AG08396 (cell line): Measurements from ENCODE around the gene GSTP1.
A peak's percentile ranks its signal among the peaks of the same experiment; 100 is the strongest.
"Not testable (repeated sequence)": the region's sequence is repeated elsewhere in the genome, so short reads cannot be mapped to it uniquely, and the experiment has no call there.

Source experiments
- DNase-seq: peaks from one replicate; pipeline ENCODE4 v3.0.0; 2012; ENCODE audit warnings: low spot score, mixed read lengths

Gene GSTP1

GRCh38 chr11:67597458-67597857 lies 13.8 kb downstream of the GSTP1 start:
- not testable (repeated sequence) for DNase-seq

DNA sequence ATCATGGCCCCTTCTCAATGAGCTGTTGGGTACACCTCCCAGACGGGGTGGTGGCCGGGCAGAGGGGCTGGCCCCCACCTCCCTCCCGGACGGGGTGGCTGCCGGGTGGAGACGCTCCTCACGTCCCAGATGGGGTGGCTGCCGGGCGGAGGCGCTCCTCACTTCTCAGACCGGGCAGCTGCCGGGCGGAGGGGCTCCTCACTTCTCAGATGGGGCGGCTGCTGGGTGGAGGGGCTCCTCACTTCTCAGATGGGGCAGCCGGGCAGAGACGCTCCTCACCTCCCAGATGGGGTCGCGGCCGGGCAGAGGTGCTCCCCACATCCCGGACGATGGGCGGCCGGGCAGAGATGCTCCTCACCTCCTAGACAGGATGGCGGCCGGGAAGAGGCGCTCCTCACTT lies 14.4 kb downstream of the GSTP1 start:
- not testable (repeated sequence) for DNase-seq

GRCh38 chr11:67599149-67599548 lies 15.5 kb downstream of the GSTP1 start:
- no peak for DNase-seq

GRCh38 chr11:67600324-67601029 lies 16.9 kb downstream of the GSTP1 start:
- DNase-seq = no peak

GRCh38 chr11:67601098-67601497 lies 17.5 kb downstream of the GSTP1 start:
- no peak for DNase-seq

GRCh38 chr11:67604119-67604518 lies 20.5 kb downstream of the GSTP1 start:
- not testable (repeated sequence) for DNase-seq

- no peak for DNase-seq
These were observed 21.2 kb downstream of the GSTP1 start for GRCh38 chr11:67604815-67605214.

- DNase-seq = no peak
These were observed 21.8 kb downstream of the GSTP1 start for GRCh38 chr11:67605231-67606011.

- peak; percentile 46 for DNase-seq
These were observed 22.5 kb downstream of the GSTP1 start for GRCh38 chr11:67606093-67606491.

DNA sequence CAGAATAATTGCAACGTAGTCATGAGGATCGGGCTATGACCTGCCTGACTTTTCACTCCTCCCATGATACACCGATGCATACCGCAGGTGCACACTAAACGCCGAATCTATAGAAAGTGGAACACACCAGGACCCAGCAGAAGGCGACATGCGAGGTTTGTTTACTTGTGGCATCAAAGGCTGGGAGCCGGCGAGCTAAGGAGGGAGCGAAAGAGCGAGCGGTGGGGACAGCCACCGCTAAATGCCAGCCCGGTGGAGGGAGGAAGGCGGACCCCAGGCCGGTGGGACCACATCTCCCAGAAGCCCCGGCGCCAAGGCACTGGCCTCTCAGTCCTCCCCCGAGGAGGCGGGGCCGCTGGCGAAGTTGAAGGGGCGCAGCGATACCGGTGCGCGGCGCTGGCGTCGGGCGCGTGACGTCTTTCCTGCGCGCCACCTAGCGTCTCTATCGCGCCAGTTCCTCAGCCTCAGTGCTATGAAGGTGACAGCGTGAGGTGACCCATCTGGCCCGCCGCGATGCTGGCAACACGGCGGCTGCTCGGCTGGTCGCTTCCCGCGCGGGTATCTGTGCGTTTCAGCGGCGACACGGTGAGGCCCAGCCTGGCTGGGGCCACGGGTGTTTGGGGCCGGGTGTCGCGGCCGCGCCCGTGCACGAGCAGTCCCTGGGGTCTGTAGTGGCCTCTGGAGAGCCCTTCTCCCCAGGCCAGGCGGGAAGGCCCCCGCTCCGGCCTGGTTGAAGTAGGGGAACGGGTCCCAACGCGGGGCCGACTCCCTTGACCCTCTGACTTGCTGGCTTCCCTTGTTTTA lies 23.1 kb downstream of the GSTP1 start, which contains the start of gene NDUFV1:
Gene NDUFV1, plus strand, starts transcription at position 445 of the 804 bp plus-strand sequence. Its CDS starts 69 bp downstream, at position 514.
- DNase-seq = peak; percentile 94

GRCh38 chr11:67607507-67607906 lies 23.9 kb downstream of the GSTP1 start:
- no peak for DNase-seq

DNA sequence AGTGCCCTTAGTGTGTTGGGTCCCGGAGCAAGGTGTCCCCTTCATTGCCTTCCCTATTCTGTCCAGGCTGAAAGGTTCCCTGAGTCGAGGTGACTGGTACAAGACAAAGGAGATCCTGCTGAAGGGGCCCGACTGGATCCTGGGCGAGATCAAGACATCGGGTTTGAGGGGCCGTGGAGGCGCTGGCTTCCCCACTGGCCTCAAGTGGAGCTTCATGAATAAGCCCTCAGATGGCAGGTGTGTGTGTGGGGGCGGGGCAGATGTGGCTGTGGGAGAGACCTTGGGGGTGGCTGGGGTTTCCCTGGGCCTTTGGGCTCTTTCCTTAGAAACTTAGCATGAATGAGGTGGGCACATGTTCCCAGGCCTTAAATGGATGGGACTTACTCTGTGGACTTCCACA lies 24.9 kb downstream of the GSTP1 start:
- DNase-seq = no peak

DNA sequence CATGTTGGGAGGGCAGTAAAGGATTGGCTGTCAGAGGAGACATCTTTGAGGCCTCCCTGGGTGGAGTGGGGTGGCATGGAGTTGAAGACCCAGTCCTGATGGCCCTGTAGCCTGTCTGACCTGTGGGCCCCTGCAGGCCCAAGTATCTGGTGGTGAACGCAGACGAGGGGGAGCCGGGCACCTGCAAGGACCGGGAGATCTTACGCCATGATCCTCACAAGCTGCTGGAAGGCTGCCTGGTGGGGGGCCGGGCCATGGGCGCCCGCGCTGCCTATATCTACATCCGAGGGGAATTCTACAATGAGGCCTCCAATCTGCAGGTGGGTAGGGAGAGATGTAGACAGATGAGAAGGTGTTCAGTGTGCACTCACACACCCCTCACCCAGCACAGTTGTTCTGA lies 25.7 kb downstream of the GSTP1 start:
- DNase-seq = no peak

- no peak for DNase-seq
These were observed 26.8 kb downstream of the GSTP1 start for GRCh38 chr11:67610302-67610868.

DNA sequence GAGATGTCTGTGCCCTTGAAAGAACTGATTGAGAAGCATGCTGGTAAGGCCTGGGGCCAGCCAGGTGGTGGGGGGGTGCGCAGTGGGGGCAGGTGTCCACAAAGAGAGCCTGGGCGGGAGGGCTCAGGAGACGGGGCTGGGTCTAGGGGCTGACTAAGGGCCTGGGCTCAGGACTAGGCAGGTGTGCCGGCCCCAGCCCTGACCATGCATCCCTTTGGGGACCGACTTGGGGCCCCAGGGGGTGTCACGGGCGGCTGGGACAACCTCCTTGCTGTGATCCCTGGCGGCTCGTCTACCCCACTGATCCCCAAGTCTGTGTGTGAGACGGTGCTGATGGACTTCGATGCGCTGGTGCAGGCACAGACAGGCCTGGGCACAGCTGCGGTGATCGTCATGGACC lies 27.6 kb downstream of the GSTP1 start:
- no peak for DNase-seq

DNA sequence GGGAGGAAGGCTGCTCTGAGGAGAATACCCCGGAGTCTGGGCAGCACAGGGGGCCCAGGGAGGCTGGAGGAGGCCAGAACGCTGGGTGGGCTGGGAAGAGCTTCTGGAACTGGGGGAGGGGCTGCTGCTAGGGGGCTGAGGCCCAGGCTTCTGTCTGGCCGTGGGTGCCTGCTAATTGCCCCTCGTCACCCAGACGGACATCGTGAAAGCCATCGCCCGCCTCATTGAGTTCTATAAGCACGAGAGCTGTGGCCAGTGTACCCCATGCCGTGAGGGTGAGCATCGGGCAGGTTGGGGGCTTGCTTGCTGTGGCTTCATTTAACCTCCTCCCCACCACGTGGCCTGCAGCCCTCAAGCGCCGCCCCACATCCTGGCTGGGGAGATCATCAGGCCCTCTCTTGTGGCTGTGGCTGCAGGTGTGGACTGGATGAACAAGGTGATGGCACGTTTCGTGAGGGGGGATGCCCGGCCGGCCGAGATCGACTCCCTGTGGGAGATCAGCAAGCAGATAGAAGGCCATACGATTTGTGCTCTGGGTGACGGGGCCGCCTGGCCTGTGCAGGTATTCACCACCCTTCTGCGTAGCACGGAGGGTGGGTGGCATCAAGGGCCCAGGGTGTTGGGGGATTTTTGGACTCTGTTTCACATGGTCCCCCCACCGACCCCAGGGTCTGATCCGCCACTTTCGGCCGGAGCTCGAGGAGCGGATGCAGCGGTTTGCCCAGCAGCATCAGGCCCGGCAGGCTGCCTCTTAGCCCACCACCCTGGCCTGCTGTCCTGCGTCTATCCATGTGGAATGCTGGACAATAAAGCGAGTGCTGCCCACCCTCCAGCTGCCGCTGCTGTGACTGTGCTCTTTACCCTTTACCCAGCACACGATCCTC lies 28.3 kb downstream of the GSTP1 start:
- DNase-seq = no peak

GRCh38 chr11:67612751-67613150 lies 29.1 kb downstream of the GSTP1 start:
- DNase-seq = no peak

- peak; percentile 10 for DNase-seq
These were observed 29.8 kb downstream of the GSTP1 start for GRCh38 chr11:67613313-67613959.

DNA sequence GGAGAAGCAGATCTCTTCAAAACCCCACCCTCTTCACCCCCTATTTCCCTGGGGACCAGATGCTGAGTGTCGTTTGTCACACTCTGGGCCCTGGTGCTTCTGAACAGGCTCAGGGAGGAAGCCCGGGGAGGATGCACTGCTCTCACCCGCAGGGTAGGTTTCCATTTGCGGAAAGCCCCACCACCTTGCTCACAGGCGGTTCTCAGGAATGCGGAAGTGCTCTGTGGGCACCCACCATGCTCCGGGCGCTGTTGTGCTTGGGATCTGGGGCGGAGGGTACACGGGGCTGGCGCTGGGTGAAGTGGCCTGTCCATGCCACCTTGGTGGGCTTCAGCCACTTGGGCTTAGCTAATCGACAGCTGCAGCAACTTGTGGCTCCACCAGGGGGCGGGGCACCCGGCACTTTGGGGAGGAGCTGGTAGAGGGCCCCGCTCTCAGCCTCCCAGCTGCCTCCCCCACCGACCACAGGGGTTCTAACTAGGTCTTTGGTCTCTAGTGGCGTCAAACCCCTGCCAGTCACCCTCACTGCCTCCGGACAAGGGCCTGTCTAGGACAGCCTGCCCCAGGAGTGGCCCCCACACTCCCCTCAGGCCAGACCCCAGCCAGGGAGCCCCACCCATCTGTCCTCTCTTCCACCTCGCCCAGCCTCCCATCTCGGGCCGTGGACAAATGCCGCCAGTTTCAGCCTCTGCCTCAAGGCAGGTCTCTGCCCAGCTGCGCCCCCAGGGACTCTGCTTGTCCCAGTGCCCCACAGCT lies 30.5 kb downstream of the GSTP1 start:
- DNase-seq = peak; percentile 73
